ENCODE results near the gene SUGCT.
A peak's percentile ranks its signal among the peaks of the same experiment; 100 is the strongest.
"Not testable (repeated sequence)": the region's sequence is repeated elsewhere in the genome, so short reads cannot be mapped to it uniquely, and the experiment has no call there.

Gene SUGCT

GRCh38 chr7:40587419-40587818 lies 452.6 kb downstream of the SUGCT start:
- no peak for DNase-seq

- DNase-seq, result no peak
These were observed 460.3 kb downstream of the SUGCT start for GRCh38 chr7:40595129-40595528.

DNA sequence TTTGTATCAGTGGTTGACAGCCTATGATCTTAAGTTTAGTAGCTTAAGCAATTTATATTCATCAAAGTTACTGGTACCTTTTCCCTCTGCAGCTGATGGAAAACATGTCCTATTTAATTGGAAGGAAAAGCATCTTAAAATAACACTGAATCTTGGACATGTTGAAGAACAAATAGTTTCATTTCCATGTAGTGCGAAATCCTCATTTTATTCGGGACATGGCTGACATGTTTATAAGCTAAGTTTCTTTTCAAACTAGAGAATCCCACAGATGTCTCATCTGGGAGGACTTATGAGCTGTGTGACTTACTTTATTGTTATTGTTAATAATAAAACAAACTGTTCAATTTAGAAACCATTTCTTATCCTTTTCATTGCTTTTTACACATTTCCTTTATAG lies 461.0 kb downstream of the SUGCT start:
- DNase-seq, result no peak

GRCh38 chr7:40597517-40597916 lies 462.7 kb downstream of the SUGCT start:
- no peak for DNase-seq

DNA sequence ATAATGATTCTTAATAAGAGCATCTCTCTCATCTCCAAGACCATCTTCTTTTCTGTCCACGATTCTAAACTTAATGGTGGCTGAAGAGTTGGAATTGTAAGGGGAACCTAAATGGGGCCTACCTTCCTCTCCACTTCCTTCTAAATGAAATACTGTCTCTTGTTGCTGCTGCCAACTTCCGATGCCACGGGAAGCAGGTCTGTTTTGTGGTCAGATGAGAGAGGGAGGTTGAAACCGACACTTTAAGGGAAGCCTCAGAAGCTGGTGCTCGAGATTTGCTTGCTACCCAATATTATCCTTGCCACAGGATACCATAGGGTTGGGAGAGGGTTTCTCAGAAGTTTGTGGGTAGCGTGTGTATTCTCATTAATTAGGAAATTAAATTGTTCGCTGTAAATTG lies 464.1 kb downstream of the SUGCT start:
- DNase-seq, result no peak

GRCh38 chr7:40599836-40600235 lies 465.0 kb downstream of the SUGCT start:
- no peak for DNase-seq

GRCh38 chr7:40602351-40602750 lies 467.5 kb downstream of the SUGCT start:
- DNase-seq, result not testable (repeated sequence)

DNA sequence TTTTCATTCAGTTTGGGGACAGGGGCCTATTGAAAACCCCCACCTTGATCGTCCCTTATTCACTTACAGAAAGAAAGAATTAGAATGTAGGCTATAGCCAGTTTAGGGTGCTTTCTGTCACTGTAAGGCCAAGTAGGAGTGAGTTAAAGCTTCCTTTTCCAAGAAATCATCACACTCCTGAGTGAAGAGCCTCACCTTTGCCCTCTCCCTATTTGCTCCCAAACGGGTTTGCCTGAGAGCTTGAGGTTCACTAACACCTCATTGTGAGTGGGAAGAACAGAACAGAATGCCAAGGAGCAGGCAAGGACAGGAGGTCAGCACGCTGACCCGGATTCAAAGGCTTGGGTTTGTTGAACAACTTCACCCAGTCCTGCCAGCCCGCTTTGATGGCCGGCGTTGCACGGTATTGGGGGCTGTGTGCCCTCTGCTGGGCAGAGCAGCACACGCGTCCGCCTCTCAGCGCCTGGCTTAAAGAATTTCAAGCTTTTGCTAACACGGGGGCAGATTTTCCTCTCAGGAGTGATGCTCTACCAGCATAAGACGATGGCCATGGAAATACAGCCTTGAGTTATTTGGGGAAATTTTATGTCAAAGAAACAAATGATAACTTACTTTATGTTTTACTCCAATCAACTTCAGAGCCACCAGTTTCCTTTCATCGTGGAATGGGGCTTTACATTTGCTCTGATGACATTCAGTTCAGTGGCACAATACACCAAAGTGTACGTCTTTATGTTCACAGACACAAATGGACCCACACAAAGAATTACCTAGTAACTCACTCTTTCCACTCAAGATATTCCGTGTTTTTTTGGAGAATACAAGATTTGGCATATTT lies 470.0 kb downstream of the SUGCT start:
- peak; percentile 51 for DNase-seq

- no peak for DNase-seq
These were observed 473.7 kb downstream of the SUGCT start for GRCh38 chr7:40608321-40609075.

DNA sequence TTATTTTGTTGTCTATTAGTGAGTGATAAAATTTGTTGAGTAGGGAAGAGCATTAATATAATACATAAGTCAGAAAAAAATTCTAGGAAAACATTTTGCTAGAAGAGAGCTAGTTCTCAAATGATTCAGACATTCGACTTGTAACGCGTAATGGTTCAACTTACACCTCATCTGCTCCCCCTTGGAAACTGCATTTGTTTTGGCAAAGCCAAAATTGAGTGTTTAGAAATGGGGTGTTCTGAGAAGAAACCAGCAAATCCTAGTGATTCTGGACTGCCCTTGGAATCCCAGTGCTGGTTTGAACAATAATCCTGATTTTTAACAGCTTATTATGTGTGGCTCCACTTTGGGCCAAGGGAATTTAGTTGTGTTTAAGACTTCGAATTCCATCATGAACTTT lies 475.7 kb downstream of the SUGCT start:
- no peak for DNase-seq

DNA sequence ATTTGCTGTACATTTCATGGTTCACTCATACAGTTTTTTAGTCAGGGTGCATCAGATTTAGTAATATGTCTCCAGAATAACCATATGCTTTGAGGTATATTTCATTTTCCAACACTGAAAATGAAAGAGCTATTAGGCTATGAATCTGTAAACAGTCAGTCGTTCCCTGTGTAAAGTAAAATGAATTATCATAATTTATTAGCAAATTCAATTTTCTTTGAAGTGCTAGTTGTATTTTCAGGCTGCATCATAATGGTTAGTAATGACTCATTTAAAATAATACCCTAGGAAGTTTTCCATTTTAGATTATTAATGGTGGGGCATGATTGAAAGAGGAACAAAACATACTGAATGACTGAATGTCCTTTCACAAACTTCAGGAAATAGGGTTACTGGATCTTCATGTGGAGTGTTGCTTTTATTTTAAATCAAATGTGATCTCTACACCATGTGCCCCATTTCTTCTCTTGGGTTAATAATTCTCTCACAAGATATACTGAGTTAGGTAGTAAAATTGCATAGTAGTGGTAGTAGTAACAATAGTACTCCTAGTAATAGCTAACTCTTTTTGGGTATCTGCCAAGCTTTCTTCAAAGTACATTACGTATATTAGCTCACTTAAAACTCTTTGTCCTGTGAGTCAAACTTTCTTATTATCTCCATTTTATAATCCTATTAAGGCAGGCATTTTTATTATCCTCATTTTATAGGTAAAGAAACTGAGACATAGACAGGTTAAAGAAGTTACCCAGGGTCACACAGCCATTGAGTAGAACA lies 476.5 kb downstream of the SUGCT start:
- DNase-seq, result no peak

DNA sequence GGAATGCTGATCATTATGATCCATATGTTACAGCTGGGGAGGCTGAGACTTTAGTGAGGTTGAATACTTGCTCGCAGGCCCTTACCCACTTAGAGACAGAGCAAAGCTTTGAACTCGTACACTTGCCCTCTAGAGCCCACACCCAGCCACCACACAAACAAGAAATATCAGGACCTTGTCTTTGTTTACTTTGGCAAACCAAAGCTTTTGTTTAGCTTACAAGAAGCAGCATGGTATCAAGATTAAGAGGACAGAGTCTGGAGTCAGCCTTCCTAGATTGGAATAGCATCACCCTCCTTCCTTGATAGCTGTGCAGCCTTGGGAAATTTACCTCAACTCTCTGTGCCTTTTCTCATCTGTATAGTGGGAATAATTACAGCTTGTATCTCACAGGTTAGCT lies 477.5 kb downstream of the SUGCT start:
- no peak for DNase-seq

GRCh38 chr7:40619647-40620046 lies 484.8 kb downstream of the SUGCT start:
- DNase-seq, result no peak

GRCh38 chr7:40621592-40621998 lies 486.8 kb downstream of the SUGCT start:
- no peak for DNase-seq

DNA sequence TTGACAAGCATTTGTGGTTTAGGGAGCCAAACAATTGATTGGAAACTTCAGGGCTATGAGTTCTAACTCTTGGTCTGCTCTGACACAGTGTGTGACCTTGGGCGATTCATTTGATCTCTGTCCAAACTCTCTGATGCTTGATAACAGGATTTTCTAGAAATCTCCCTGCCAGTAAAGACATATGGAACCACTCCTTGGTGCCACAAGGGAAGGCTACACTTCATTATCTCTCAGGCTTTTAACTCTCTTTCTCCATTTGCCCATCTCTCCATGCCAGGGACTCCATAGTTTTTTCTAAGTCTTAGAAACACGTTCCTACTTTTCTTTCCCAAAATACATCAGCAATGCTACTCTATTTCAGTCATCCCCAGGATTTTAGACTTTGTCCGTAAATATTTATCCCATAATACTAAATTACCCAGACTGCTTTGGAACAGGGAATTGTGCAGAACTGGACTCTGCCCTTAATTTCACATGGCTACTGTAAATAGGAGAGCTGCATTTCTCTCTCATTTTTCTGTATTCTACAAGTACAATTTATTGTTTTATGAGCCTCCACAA lies 488.2 kb downstream of the SUGCT start:
- no peak for DNase-seq

DNA sequence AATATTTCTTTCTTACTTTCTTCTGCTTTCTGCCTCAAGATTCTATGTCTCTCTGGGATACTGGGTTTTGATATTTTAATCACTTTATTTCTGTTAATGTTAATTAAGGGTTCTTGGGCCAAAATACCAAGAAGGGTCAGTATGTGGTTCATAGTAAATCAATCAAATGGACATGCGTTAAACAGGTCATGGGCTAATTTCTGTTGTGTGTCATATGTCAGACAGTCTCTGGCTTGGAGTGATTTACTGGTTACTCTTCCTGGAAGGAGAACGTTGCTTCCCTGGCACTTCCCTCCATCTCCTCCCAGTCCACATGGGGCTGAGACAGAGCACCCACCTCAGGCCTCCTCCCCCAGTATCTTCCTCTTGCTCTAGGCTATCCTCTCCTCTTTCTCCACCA lies 489.1 kb downstream of the SUGCT start:
- no peak for DNase-seq

DNA sequence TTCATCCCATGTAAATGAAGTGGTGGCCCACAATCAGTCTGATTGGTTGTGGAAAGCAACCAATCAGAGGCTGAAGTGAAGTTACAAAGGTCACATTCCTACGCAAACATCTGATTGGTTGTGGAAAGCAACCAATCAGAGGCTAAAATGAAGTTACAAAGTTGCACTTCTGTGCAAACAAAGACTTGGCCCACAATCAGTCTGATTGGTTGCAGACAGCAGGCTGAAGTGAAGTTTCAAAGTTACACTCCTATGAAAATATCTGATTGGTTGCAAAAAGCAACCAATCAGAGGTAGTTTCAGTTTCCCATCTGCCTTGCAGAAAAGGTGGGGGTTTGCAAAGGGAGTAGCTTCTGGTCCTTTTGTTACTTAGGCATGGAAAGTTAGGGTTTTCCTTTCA lies 492.6 kb downstream of the SUGCT start:
- not testable (repeated sequence) for DNase-seq

DNA sequence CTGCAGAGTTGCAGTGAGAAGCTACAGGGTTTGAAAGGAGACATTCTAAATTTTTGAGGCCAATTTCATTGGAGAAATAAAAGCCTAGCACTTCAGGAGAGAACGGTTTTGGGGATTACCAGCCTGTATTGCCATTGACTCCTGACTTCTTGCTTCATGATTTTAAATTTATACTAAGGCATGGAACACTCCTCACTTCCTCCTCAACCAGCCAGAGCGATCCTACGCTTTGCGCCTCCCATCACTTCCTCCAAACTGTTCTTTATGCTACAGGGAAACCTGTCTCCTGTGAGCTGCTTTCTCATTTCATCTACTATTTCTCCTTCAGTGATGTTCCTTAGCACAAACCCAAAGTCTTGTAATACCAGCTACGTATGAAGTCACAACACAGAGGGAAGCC lies 495.1 kb downstream of the SUGCT start:
- no peak for DNase-seq

GRCh38 chr7:40634118-40634517 lies 499.3 kb downstream of the SUGCT start:
- DNase-seq, result no peak

- no peak for DNase-seq
These were observed 503.9 kb downstream of the SUGCT start for GRCh38 chr7:40638545-40639320.

- no peak for DNase-seq
These were observed 505.8 kb downstream of the SUGCT start for GRCh38 chr7:40640566-40640965.

DNA sequence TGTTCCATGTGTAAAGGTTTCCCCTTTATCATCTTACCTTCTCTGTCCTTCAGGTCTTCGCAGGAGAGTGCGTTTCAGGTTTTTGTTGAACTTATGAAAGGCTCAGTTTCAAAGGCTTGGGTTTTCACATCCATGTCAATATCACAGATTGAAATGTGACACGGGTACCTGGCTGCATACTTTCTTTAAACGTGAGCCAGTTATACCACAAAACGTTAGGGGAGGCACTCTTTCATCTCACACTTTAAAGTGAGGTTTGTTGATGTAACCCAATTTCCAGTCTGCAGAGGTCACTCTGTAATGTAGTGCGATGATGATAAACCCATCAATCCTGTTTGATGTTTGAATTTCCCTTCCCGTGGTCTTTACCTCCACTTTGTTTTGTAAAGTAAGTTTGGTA lies 506.9 kb downstream of the SUGCT start:
- no peak for DNase-seq
